Astrocyte (in vitro differentiated cells and primary cell): ENCODE measurements around the gene SPRR1A. TPM values are rescaled to one million over a fixed set of nuclear protein-coding genes. Genes with fewer than 3 reads are reported as not detected.

Source experiments
- DNase-seq: peaks from one replicate; pipeline ENCODE4 v3.0.0-alpha.2; 2010; ENCODE audit warnings: low read depth
- FAIRE-seq: peaks from 2 replicates; lab custom pipeline; 2011; peaks lifted over from hg19 to GRCh38; lab: Jason Lieb, UNC
- H2AFZ ChIP-seq: 2 replicates; pipeline ENCODE4 v1.6.0; 2012; ENCODE audit warnings: low read depth, low read length, inconsistent platforms
- H3K27ac ChIP-seq: 2 replicates; pipeline ENCODE4 v1.5.1; 2011; ENCODE audit warnings: low read depth, low read length, inconsistent platforms
- H3K27me3 ChIP-seq: 2 replicates; pipeline ENCODE4 v1.6.0; 2011; ENCODE audit warnings: low read length, inconsistent platforms; ENCODE audit not compliant: insufficient read depth
- H3K36me3 ChIP-seq: 2 replicates; pipeline ENCODE4 v1.5.1; 2011; ENCODE audit warnings: low read length, inconsistent platforms; ENCODE audit not compliant: insufficient read depth
- H3K4me1 ChIP-seq: 2 replicates; pipeline ENCODE4 v1.5.1; 2011; ENCODE audit warnings: low read length, inconsistent platforms; ENCODE audit not compliant: insufficient read depth
- H3K4me2 ChIP-seq: 2 replicates; pipeline ENCODE4 v1.6.0; 2012; ENCODE audit warnings: low read length, inconsistent platforms
- H3K4me3 ChIP-seq: 2 replicates; pipeline ENCODE4 v1.5.1; 2011; ENCODE audit warnings: low read depth, mild to moderate bottlenecking, low read length, inconsistent platforms; ENCODE audit not compliant: insufficient read depth
- H3K79me2 ChIP-seq: 2 replicates; pipeline ENCODE4 v1.6.0; 2012; ENCODE audit warnings: mild to moderate bottlenecking, low read length, inconsistent platforms; ENCODE audit not compliant: insufficient read depth
- H3K9ac ChIP-seq: 2 replicates; pipeline ENCODE4 v1.6.0; 2012; ENCODE audit warnings: mild to moderate bottlenecking, low read length, inconsistent platforms
- H3K9me3 ChIP-seq: 2 replicates; pipeline ENCODE4 v1.5.1; 2012; ENCODE audit warnings: low read depth, mild to moderate bottlenecking, low read length, inconsistent platforms; ENCODE audit not compliant: insufficient read depth
- H4K20me1 ChIP-seq: 2 replicates; pipeline ENCODE4 v1.6.0; 2012; ENCODE audit warnings: low read length, inconsistent platforms; ENCODE audit not compliant: insufficient read depth
- H3K27ac Mint-ChIP-seq: one replicate; pipeline ENCODE4 v1.8.0; 2021; ENCODE audit warnings: mild to moderate bottlenecking, mixed read lengths; ENCODE audit not compliant: unreplicated experiment
- H3K27me3 Mint-ChIP-seq: one replicate; pipeline ENCODE4 v1.8.0; 2021; ENCODE audit warnings: low read depth, mixed read lengths; ENCODE audit not compliant: unreplicated experiment
- H3K36me3 Mint-ChIP-seq: one replicate; pipeline ENCODE4 v1.8.0; 2021; ENCODE audit warnings: low read depth, mixed read lengths; ENCODE audit not compliant: unreplicated experiment
- H3K4me1 Mint-ChIP-seq: one replicate; pipeline ENCODE4 v1.8.0; 2021; ENCODE audit warnings: low read depth, mixed read lengths; ENCODE audit not compliant: unreplicated experiment
- H3K4me3 Mint-ChIP-seq: one replicate; pipeline ENCODE4 v1.8.0; 2021; ENCODE audit warnings: mild to moderate bottlenecking, moderate library complexity, mixed read lengths; ENCODE audit not compliant: unreplicated experiment
- H3K9me3 Mint-ChIP-seq: one replicate; pipeline ENCODE4 v1.8.0; 2021; ENCODE audit warnings: mild to moderate bottlenecking, mixed read lengths; ENCODE audit not compliant: unreplicated experiment
- CTCF ChIP-seq: IDR thresholded peaks from 2 replicates; pipeline ENCODE4 v1.5.1; 2011; ENCODE audit warnings: low read depth, mild to moderate bottlenecking, inconsistent platforms, low read length, moderate library complexity; ENCODE audit not compliant: insufficient read depth
- EZH2 ChIP-seq: IDR thresholded peaks from 2 replicates; pipeline ENCODE4 v1.6.1; 2012; ENCODE audit warnings: mild to moderate bottlenecking, low read length, inconsistent platforms; ENCODE audit not compliant: insufficient read depth
- total RNA-seq: library from RNA; stranded (reverse); gene quantifications from 2 replicates; pipeline ENCODE4 v1.2.1, GENCODE V29; 2021

The SPRR1A gene
- total RNA-seq, 1 donor from 2014 or later = not detected

- H3K27ac Mint-ChIP-seq = no peak overlapping the region
- no peaks in the 10 kb centered on the region for H3K36me3 Mint-ChIP-seq
- no peak for TF ChIP-seq CTCF
- no peaks in the 10 kb centered on the region for H3K27me3 ChIP-seq
- H3K4me2 ChIP-seq = no peak overlapping the region
- no peak overlapping the region for H3K4me3 Mint-ChIP-seq
- H3K27me3 Mint-ChIP-seq = peaks cover 2% of the 10 kb centered on the region
- no peak overlapping the region for H3K9ac ChIP-seq
- no peaks in the 10 kb centered on the region for H3K79me2 ChIP-seq
- no peak for FAIRE-seq
- no peaks in the 10 kb centered on the region for H3K4me1 ChIP-seq
- no peak for DNase-seq
- no peak overlapping the region for H2AFZ ChIP-seq
- no peak overlapping the region for H3K4me3 ChIP-seq
- no peaks in the 10 kb centered on the region for H4K20me1 ChIP-seq
- H3K4me1 Mint-ChIP-seq = no peaks in the 10 kb centered on the region
- no peak overlapping the region for H3K27ac ChIP-seq
- H3K36me3 ChIP-seq = no peaks in the 10 kb centered on the region
- no peaks in the 10 kb centered on the region for H3K9me3 ChIP-seq
- no peaks in the 10 kb centered on the region for H3K9me3 Mint-ChIP-seq
Observed at GRCh38 chr1:153025797-153026196, 41.9 kb downstream of the SPRR1A start.

GRCh38 chr1:153028766-153029165, 44.9 kb downstream of the SPRR1A start:
- Histone ChIP-seq H3K36me3 (no peaks in the 10 kb centered on the region), H4K20me1 (no peaks in the 10 kb centered on the region), H3K4me2 (no peak overlapping the region), H3K27me3 (no peaks in the 10 kb centered on the region), H3K9me3 (no peaks in the 10 kb centered on the region), H3K9ac (no peak overlapping the region), H3K4me1 (no peaks in the 10 kb centered on the region), H2AFZ (no peak overlapping the region), H3K79me2 (no peaks in the 10 kb centered on the region), H3K27ac (no peak overlapping the region), H3K4me3 (no peak overlapping the region)
- H3K27me3 Mint-ChIP-seq = no peaks in the 10 kb centered on the region
- no peaks in the 10 kb centered on the region for H3K36me3 Mint-ChIP-seq
- no peak overlapping the region for H3K27ac Mint-ChIP-seq
- TF ChIP-seq EZH2 (no peak), CTCF (no peak)
- H3K9me3 Mint-ChIP-seq = no peaks in the 10 kb centered on the region
- H3K4me1 Mint-ChIP-seq = peaks cover 9% of the 10 kb centered on the region
- FAIRE-seq = no peak
- no peak for DNase-seq
- no peak overlapping the region for H3K4me3 Mint-ChIP-seq

- Histone ChIP-seq H2AFZ (no peak within 1 kb of the TSS), H3K4me3 (no peak within 1 kb of the TSS), H3K4me1 (no peaks in the 10 kb centered on the region), H3K36me3 (no peaks in the 10 kb centered on the region), H3K27me3 (no peaks in the 10 kb centered on the region), H3K9ac (no peak within 1 kb of the TSS), H4K20me1 (no peaks in the 10 kb centered on the region), H3K9me3 (no peaks in the 10 kb centered on the region), H3K27ac (no peak within 1 kb of the TSS), H3K79me2 (no peaks in the 10 kb centered on the region), H3K4me2 (no peak within 1 kb of the TSS)
- peaks cover 9% of the 10 kb centered on the region for H3K4me1 Mint-ChIP-seq
- no peak within 1 kb of the TSS for H3K27ac Mint-ChIP-seq
- no peaks in the 10 kb centered on the region for H3K27me3 Mint-ChIP-seq
- no peaks in the 10 kb centered on the region for H3K36me3 Mint-ChIP-seq
- DNase-seq (no peak), FAIRE-seq (no peak)
- no peak within 1 kb of the TSS for H3K4me3 Mint-ChIP-seq
- no peaks in the 10 kb centered on the region for H3K9me3 Mint-ChIP-seq
- TF ChIP-seq CTCF = no peak
- no peak for TF ChIP-seq EZH2
Observed at GRCh38 chr1:153030895-153031294, 47.0 kb downstream of the SPRR1A start, which contains the start of gene SPRR1B. TSS of gene SPRR1B (plus strand) at chr1:153031203. CDS start at chr1:153032346, 1,143 bp downstream.
